Tibial nerve (tissue), 3 donors: ENCODE data around the gene CALML3.

Source experiments
- CTCF ChIP-seq, 5 experiments: fragments of 200-600 bp in 3 of 5; fragments of 450-650 bp in 2 of 5; sonication (generic) in 3 of 5; IDR thresholded peaks; one replicate each; pipeline ENCODE4 v1.5.1; 2016 to 2019; ENCODE audit warnings: antibody characterized with exemption in 5 of 5, mild to moderate bottlenecking in 3 of 5, moderate library complexity in 2 of 5
- POLR2A ChIP-seq, 2 donors: fragments of 450-650 bp; IDR thresholded peaks; one replicate each; pipeline ENCODE4 v1.6.1; 2017; ENCODE audit warnings: antibody characterized with exemption in 2 of 2, mild to moderate bottlenecking in 2 of 2, moderate library complexity in 2 of 2

DNA sequence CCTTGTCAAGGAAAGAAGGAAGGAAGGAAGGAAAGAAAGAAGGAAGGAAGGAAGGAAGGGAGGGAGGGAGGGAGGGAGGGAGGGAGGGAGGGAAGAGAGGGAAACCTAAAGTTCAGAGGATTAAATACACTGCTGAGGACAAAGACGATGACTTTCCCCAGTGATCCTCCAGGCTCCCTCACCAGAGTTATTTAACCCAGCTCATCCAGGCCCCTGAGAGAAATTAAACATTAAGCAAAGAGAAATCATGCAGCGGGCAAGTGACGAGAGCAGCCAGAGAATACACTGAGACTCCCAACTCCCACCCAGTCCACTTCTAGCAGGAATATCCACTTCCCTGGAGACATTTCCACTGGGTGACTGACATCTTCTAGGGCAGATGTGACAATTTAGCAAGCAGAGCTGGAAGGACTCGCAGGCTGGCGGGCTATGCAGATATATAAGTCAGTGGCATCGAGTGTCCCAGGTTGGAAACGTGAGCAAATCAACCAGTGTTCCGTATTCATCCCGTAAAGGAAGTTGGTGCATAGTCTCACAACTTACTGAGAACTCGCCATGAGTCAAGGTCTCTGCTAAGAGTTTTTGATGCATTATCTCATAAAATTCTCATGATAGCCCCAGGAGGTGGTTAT, 48.7 kb downstream of the CALML3 start:
- TF ChIP-seq CTCF (IDR thresholded peaks at IDR 0.05) (no peak), POLR2A (IDR thresholded peaks at IDR 0.05) (no peak)
